Subcutaneous adipose tissue (tissue), 4 donors: ENCODE results near the gene STUM. TPM values are rescaled to one million over a fixed set of nuclear protein-coding genes. Genes with fewer than 3 reads are reported as not detected.

Source experiments
- total RNA-seq, 4 donors: library from RNA; depleted of rRNA; stranded (reverse); fragments of >200 nt; gene quantifications; one replicate each; pipeline ENCODE4 v1.1.0, GENCODE V29; 2016
- TF ChIP-seq, protein P1 (sequence below): fragments of 450-650 bp; IDR thresholded peaks from one replicate; pipeline ENCODE4 v1.5.1; 2016; ENCODE audit warnings: low read depth, mild to moderate bottlenecking, control low read depth, antibody characterized with exemption, moderate library complexity

STUM gene
- total RNA-seq, 4 donors from 2014 or later, result 0.16 to 4.1 (median 1.4) TPM

- TF ChIP-seq, protein P1, sequence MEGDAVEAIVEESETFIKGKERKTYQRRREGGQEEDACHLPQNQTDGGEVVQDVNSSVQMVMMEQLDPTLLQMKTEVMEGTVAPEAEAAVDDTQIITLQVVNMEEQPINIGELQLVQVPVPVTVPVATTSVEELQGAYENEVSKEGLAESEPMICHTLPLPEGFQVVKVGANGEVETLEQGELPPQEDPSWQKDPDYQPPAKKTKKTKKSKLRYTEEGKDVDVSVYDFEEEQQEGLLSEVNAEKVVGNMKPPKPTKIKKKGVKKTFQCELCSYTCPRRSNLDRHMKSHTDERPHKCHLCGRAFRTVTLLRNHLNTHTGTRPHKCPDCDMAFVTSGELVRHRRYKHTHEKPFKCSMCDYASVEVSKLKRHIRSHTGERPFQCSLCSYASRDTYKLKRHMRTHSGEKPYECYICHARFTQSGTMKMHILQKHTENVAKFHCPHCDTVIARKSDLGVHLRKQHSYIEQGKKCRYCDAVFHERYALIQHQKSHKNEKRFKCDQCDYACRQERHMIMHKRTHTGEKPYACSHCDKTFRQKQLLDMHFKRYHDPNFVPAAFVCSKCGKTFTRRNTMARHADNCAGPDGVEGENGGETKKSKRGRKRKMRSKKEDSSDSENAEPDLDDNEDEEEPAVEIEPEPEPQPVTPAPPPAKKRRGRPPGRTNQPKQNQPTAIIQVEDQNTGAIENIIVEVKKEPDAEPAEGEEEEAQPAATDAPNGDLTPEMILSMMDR, result no peak
These were observed 21.6 kb upstream of the STUM start for GRCh38 chr1:226526801-226527595.

GRCh38 chr1:226529891-226530290 lies 18.7 kb upstream of the STUM start:
- TF ChIP-seq, protein P1, result no peak

- TF ChIP-seq, protein P1, result no peak
These were observed 18.0 kb upstream of the STUM start for GRCh38 chr1:226530591-226530990.

DNA sequence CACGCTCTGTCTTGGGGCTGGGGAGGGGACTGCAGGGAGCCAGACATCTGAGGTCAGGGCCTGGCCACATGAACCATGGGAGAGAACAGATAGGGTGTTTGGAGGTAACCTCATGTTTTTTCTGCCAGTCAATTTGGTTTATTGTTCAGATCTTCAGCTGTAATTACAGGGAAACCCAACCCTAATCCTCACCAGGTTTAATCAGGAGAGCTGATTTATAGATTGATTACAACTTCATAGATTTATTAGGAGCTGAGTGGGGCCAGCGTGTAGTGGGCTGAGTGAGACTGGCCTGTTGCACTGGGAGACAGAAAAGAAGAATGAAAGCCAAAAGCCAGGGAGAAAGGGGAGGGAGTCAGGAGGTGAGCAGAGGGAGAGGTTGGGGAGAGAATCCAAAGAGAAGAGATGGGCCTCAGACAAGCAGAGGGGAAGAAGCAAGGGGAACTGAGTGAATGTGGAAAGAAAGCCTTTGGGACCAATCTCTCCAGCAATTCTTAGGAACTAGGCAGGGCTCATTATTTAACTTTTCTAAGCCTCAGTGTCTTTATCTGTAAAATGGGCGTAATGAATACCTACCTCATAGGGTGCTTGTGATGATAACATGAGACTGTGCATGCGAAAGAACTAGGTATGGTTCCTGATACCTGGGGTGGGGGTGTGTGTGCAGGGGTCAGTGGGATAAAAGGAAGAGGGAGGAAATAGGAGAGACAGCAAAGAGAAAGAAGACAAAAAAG lies 17.0 kb upstream of the STUM start:
- TF ChIP-seq, protein P1, result no peak

DNA sequence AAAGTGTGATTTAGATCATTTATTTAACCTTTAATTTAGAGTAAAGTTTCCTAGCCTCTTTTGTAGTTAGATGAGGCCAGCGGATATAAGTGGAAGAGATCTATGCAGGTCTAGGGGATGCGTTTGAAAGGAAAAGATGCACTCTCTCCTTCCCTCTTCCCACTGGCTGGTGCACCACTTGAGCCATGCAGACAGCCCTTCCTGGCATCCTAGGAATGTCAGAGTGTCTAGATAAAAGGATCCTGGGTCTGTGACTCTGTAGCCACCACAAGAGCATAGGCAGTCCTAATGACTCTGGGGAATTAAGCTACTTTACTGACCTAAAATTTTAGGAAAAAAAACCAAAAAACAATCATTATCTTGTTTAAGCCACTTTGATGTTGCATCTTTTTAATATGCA lies 16.0 kb upstream of the STUM start:
- TF ChIP-seq, protein P1, result no peak

- TF ChIP-seq, protein P1, result no peak
These were observed 15.3 kb upstream of the STUM start for GRCh38 chr1:226533220-226533619.

DNA sequence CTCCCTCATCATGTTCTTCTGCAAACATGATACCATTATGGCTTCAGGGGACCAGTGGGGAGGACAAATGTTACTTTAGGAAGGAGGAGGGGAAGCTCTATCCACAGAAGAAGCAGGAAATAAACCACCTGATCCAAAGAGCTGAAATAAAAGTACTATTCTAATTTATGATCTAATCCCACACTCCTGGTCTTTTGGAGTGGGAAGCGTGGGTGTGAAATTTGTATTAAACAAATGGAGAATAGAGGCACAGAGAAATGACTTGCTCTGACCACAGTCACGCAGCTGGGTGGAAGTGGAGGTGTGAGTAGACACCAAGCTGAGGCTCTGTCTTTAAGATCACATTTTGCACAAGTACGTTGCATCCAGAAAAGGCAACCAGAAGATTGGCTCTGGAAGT lies 14.5 kb upstream of the STUM start:
- TF ChIP-seq, protein P1, result no peak
